HepG2 (cell line): Measurements from ENCODE around the gene CDK15. TPM values are rescaled to one million over a fixed set of nuclear protein-coding genes. Genes with fewer than 3 reads are reported as not detected.

Experiments used
- HNRNPUL1 ChIP-seq: fragments of 200-400 bp; formaldehyde crosslinking; IDR thresholded peaks from 2 replicates; pipeline ENCODE4 v1.6.1; 2017; ENCODE audit warnings: low read depth, mild to moderate bottlenecking, low read length, moderate library complexity
- ONECUT2 ChIP-seq: sonication (generic); formaldehyde crosslinking; IDR thresholded peaks from 2 replicates; pipeline ENCODE4 v1.4.0; 2020; ENCODE audit warnings: missing genetic modification reagents
- PRPF4 ChIP-seq: fragments of 200-400 bp; formaldehyde crosslinking; IDR thresholded peaks from 2 replicates; pipeline ENCODE4 v1.6.1; 2016; ENCODE audit warnings: low read length, low read depth; ENCODE audit not compliant: poor library complexity, severe bottlenecking
- PTBP1 ChIP-seq: fragments of 200-400 bp; formaldehyde crosslinking; IDR thresholded peaks from 2 replicates; pipeline ENCODE4 v1.6.1; 2018; ENCODE audit warnings: low read length, low read depth; ENCODE audit not compliant: poor library complexity, severe bottlenecking
- RFX3 ChIP-seq: IDR thresholded peaks from 2 replicates; pipeline ENCODE4 v1.6.1; 2016; ENCODE audit warnings: missing biosample characterization, missing genetic modification reagents
- STAG1 ChIP-seq: sonication (generic); formaldehyde crosslinking; IDR thresholded peaks from 2 replicates; pipeline ENCODE4 v1.4.0; 2020; ENCODE audit warnings: missing genetic modification reagents
- TBL1XR1 ChIP-seq: fragments of 150-350 bp; IDR thresholded peaks from 2 replicates; pipeline ENCODE4 v1.6.1; 2014; ENCODE audit warnings: borderline replicate concordance, low read length; ENCODE audit not compliant: partially characterized antibody
- ZNF296 ChIP-seq: sonication (generic); formaldehyde crosslinking; conservative IDR thresholded peaks from 2 replicates; pipeline ENCODE4 v1.5.0; 2020; ENCODE audit warnings: mild to moderate bottlenecking, missing genetic modification reagents
- ZNF337 ChIP-seq: sonication (generic); formaldehyde crosslinking; IDR thresholded peaks from 2 replicates; pipeline ENCODE4 v1.5.1; 2020; ENCODE audit warnings: missing genetic modification reagents, low read depth, mild to moderate bottlenecking, borderline replicate concordance
- ZNF354B ChIP-seq: sonication (generic); formaldehyde crosslinking; IDR thresholded peaks from 2 replicates; pipeline ENCODE4 v1.8.0; 2022; ENCODE audit warnings: mild to moderate bottlenecking, missing genetic modification reagents
- ZNF558 ChIP-seq: sonication (generic); formaldehyde crosslinking; IDR thresholded peaks from 2 replicates; pipeline ENCODE4 v1.9.0; 2022; ENCODE audit warnings: mild to moderate bottlenecking, missing genetic modification reagents, borderline replicate concordance
- ZNF577 ChIP-seq: sonication (generic); formaldehyde crosslinking; IDR thresholded peaks from 2 replicates; pipeline ENCODE4 v1.4.0; 2020; ENCODE audit warnings: mild to moderate bottlenecking, low read depth, missing genetic modification reagents, borderline replicate concordance
- ZNF616 ChIP-seq: sonication (generic); formaldehyde crosslinking; IDR thresholded peaks from 2 replicates; pipeline ENCODE4 v1.5.0; 2020; ENCODE audit warnings: low read depth, mild to moderate bottlenecking, missing genetic modification reagents
- ZNF878 ChIP-seq: sonication (generic); formaldehyde crosslinking; IDR thresholded peaks from 2 replicates; pipeline ENCODE4 v1.8.1; 2023; ENCODE audit warnings: mild to moderate bottlenecking, missing genetic modification reagents, moderate library complexity
- polyA plus RNA-seq, 8 experiments: library from polyadenylated mRNA; depleted of rRNA in 3 of 8; stranded (reverse) in 7 of 8; unstranded in 1 of 8; fragments of >200 nt; fragmentation: Illumina TruSeq in 4 of 8; extraction: Trizol in 4 of 8; gene quantifications; 2 replicates each; pipeline versions ENCODE4 v1.2.1 to v1.2.3, GENCODE V29; 2011 to 2016; ENCODE audit warnings: low read depth in 4 of 8, missing spikeins in 1 of 8, mixed read lengths in 1 of 8; ENCODE audit not compliant: insufficient read depth in 1 of 8
- total RNA-seq, 5 experiments: library from RNA; depleted of rRNA; stranded (reverse); fragments of >200 nt; fragmentation: Illumina TruSeq; extraction: Trizol; gene quantifications; 2 replicates each; pipeline ENCODE4 v1.2.3, GENCODE V29; 2016; ENCODE audit warnings: low read depth in 1 of 5
- TF ChIP-seq, protein P1 (sequence below): sonication (generic); formaldehyde crosslinking; conservative IDR thresholded peaks from 2 replicates; pipeline ENCODE4 v1.8.0; 2022; ENCODE audit warnings: missing genetic modification reagents
- TF ChIP-seq, protein P2 (sequence below): sonication (generic); formaldehyde crosslinking; IDR thresholded peaks from 2 replicates; pipeline ENCODE4 v1.4.0; 2020; ENCODE audit warnings: missing genetic modification reagents, borderline replicate concordance
- TF ChIP-seq, protein P3 (sequence below): fragments of 450-650 bp; IDR thresholded peaks from 2 replicates; pipeline ENCODE4 v1.6.1; 2017
- TF ChIP-seq, protein P4 (sequence below): sonication (generic); formaldehyde crosslinking; IDR thresholded peaks from 2 replicates; pipeline ENCODE4 v1.9.0; 2021; ENCODE audit warnings: missing genetic modification reagents, borderline replicate concordance
- TF ChIP-seq, protein P5 (sequence below): sonication (generic); formaldehyde crosslinking; IDR thresholded peaks from 2 replicates; pipeline ENCODE4 v1.4.0; 2020; ENCODE audit warnings: mild to moderate bottlenecking, missing genetic modification reagents, borderline replicate concordance

CDK15 gene
- total and polyA plus RNA-seq, 2 of the 13 experiments (the other 11 are each of a cell fraction or from before 2014, with no cell fraction given): not detected

DNA sequence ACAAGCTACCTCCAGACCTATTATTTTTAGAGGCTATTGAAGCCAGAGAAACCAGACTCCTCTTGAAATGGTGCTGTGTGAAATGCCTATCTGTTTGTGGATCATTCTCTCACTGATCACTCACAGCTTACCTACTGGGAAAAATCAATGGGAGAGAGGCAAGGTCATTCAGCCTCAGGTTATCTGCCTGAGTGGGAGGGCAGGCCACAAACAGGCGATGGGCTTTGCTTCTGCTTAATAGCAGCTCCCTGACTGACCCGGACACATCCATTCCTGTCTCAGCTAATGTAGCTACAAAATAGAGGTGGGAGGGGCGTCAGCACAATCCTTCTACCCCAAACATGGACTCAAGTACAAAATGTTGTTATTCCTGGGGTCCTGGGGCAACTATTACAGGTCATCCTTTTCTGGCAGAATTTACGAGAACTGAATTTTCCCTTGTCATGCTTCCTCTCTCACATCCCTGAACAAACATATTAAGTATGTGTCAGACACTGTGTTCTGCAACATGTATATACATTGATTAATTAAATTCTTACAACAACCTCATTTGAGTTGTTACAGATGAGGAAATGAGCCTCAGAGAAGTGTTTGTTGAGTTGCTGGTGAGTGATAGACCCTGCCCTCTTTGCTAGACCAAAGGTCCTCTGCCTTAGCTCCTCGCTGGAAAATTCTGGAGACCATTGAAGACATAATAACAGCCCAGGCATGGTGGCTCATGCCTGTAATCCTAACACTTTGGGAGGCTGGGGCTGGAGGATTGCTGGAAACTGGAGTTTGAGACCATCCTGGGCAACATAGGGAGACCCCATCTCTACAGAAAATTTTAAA, 60.5 kb downstream of the CDK15 start (continued):
- TF ChIP-seq, protein P1, sequence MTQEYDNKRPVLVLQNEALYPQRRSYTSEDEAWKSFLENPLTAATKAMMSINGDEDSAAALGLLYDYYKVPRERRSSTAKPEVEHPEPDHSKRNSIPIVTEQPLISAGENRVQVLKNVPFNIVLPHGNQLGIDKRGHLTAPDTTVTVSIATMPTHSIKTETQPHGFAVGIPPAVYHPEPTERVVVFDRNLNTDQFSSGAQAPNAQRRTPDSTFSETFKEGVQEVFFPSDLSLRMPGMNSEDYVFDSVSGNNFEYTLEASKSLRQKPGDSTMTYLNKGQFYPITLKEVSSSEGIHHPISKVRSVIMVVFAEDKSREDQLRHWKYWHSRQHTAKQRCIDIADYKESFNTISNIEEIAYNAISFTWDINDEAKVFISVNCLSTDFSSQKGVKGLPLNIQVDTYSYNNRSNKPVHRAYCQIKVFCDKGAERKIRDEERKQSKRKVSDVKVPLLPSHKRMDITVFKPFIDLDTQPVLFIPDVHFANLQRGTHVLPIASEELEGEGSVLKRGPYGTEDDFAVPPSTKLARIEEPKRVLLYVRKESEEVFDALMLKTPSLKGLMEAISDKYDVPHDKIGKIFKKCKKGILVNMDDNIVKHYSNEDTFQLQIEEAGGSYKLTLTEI: no peak
- TF ChIP-seq ZNF577: no peak
- TF ChIP-seq PRPF4: no peak
- TF ChIP-seq, protein P2, sequence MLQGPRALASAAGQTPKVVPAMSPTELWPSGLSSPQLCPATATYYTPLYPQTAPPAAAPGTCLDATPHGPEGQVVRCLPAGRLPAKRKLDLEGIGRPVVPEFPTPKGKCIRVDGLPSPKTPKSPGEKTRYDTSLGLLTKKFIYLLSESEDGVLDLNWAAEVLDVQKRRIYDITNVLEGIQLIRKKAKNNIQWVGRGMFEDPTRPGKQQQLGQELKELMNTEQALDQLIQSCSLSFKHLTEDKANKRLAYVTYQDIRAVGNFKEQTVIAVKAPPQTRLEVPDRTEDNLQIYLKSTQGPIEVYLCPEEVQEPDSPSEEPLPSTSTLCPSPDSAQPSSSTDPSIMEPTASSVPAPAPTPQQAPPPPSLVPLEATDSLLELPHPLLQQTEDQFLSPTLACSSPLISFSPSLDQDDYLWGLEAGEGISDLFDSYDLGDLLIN (CRISPR knock-in tag): no peak
- TF ChIP-seq ZNF558: no peak
- TF ChIP-seq STAG1 (CRISPR knock-in tag): no peak
- TF ChIP-seq ZNF337: no peak
- TF ChIP-seq ZNF878 (CRISPR knock-in tag): no peak
- TF ChIP-seq TBL1XR1: no peak
- TF ChIP-seq, protein P3, sequence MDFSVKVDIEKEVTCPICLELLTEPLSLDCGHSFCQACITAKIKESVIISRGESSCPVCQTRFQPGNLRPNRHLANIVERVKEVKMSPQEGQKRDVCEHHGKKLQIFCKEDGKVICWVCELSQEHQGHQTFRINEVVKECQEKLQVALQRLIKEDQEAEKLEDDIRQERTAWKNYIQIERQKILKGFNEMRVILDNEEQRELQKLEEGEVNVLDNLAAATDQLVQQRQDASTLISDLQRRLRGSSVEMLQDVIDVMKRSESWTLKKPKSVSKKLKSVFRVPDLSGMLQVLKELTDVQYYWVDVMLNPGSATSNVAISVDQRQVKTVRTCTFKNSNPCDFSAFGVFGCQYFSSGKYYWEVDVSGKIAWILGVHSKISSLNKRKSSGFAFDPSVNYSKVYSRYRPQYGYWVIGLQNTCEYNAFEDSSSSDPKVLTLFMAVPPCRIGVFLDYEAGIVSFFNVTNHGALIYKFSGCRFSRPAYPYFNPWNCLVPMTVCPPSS: no peak
- TF ChIP-seq PTBP1: no peak
- TF ChIP-seq HNRNPUL1: no peak
- TF ChIP-seq RFX3: no peak
- TF ChIP-seq ZNF296: no peak
- no peak for TF ChIP-seq ZNF354B (CRISPR knock-in tag)
- TF ChIP-seq, protein P4, sequence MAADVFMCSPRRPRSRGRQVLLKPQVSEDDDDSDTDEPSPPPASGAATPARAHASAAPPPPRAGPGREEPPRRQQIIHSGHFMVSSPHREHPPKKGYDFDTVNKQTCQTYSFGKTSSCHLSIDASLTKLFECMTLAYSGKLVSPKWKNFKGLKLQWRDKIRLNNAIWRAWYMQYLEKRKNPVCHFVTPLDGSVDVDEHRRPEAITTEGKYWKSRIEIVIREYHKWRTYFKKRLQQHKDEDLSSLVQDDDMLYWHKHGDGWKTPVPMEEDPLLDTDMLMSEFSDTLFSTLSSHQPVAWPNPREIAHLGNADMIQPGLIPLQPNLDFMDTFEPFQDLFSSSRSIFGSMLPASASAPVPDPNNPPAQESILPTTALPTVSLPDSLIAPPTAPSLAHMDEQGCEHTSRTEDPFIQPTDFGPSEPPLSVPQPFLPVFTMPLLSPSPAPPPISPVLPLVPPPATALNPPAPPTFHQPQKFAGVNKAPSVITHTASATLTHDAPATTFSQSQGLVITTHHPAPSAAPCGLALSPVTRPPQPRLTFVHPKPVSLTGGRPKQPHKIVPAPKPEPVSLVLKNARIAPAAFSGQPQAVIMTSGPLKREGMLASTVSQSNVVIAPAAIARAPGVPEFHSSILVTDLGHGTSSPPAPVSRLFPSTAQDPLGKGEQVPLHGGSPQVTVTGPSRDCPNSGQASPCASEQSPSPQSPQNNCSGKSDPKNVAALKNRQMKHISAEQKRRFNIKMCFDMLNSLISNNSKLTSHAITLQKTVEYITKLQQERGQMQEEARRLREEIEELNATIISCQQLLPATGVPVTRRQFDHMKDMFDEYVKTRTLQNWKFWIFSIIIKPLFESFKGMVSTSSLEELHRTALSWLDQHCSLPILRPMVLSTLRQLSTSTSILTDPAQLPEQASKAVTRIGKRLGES (CRISPR knock-in tag): no peak
- TF ChIP-seq, protein P5, sequence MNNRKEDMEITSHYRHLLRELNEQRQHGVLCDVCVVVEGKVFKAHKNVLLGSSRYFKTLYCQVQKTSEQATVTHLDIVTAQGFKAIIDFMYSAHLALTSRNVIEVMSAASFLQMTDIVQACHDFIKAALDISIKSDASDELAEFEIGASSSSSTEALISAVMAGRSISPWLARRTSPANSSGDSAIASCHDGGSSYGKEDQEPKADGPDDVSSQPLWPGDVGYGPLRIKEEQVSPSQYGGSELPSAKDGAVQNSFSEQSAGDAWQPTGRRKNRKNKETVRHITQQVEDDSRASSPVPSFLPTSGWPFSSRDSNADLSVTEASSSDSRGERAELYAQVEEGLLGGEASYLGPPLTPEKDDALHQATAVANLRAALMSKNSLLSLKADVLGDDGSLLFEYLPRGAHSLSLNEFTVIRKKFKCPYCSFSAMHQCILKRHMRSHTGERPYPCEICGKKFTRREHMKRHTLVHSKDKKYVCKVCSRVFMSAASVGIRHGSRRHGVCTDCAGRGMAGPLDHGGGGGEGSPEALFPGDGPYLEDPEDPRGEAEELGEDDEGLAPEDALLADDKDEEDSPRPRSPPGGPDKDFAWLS (CRISPR knock-in tag): no peak
- peak; percentile 92 for TF ChIP-seq ONECUT2 (CRISPR knock-in tag)
- no peak for TF ChIP-seq ZNF616 (CRISPR knock-in tag)
